Endothelial cell of hepatic sinusoid (primary cell): ENCODE data around the gene PRSS38.

ENCODE experiments used
- in situ Hi-C: cut with HindIII; loops from 2 replicates; pipeline ENCODE4 v1.10.0; 2017; ENCODE audit warnings: low sequenced_read_pairs

PRSS38 gene

DNA sequence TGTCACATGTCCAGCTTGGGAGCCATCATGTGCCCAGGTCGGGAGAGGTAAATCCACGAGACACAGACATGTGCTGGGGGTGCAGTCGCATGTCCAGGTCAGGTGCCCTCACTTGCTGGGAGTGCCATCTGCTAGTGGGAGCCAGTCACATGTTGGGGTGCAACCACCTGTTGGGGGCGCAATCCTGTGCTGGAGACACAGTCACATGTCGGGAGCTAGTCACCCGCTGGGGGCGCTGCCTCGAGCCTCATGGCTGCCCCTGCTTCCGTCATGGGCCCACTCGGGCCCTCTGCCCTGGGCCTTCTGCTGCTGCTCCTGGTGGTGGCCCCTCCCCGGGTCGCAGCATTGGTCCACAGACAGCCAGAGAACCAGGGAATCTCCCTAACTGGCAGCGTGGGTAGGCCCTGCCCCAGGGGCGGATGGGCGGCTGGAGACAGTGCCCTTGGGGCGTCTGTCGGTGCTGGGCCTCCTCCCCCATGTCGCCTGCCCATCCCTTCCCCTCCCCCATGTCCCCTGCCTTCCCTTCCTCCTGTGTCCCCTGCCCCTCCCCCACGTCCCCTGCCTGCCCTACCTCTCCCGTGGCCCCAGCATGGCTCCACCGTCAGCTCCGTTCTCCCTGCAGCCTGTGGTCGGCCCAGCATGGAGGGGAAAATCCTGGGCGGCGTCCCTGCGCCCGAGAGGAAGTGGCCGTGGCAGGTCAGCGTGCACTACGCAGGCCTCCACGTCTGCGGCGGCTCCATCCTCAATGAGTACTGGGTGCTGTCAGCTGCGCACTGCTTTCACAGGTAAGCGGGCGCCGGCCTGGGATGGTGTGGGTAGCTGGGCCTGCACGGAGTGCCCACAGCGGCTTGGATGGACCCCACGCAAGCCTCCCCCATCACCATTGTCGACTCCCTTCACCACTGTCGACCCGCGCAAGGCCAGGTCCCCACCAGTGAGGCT lies at the start of gene PRSS38:
Gene PRSS38 (plus strand): TSS at position 208 of the 942 bp plus-strand sequence. CDS start 42 bp downstream, at position 250.
- in situ Hi-C loops = no loop called here

DNA sequence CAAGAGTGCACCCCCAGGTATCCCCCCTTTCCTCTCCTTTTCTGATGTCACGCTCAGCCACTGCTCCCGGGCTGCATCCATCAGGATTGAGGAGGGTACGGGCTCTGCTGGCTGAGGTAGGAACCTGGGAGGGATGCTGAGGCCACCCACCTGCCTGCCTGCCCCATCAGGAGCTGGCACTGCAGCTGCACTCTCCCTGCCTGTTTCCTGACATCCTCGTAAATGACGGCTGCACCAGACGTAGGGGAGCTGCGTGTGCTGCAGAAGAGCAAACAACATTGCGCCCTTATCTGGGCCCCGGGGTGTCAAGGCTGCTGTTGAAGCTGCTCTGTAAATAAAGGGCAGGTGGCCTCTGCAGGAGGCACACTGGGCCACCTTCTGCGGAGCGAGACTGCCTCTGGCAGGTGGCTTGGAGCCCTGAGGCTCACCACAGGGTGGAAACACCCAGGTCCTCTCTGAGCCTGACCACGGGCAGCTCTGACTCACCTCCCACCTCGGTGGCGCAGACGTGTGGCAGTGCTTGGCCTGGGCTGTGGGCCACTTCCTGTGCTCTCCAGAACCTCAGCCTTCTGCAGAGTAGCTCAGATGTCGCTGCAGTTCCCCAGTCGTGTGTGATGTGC lies 49.4 kb upstream of the PRSS38 start:
- in situ Hi-C loops = loop anchor here (10.0 kb wide), 1 partner anchor 509 kb away; no protein-coding TSS in a partner anchor

DNA sequence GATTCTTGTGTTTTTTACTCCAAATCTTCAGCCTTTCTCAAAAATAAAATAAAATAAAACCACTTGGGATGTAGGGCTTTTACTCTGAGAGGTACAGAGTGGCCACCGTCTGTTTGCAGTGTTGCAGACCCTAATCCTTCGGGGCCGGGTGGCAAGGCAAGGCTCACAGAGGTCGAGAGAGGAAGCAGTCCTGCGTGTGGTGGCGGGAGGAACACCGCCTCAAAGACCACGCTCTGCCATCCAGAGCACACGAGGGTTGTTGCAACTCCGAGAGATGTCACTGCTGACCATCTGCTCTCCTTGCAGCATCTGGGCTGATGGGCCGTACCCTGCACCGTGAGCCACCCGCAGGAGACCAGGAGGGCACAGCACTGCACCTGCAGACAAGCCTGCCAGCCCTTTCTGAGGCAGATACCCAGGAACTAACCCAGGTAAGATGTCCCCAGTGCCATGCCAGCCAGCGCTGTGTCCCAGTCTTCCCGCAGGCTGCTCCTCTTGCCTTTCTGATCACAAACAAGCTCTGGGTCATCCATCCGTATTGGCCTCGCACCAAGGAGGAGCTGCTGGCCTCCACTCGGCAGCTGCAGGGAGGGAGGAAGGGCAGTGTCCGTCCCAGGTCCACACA lies 48.7 kb upstream of the PRSS38 start:
- in situ Hi-C loops = loop anchor here (10.0 kb wide), 1 partner anchor 508 kb away; no protein-coding TSS in a partner anchor

DNA sequence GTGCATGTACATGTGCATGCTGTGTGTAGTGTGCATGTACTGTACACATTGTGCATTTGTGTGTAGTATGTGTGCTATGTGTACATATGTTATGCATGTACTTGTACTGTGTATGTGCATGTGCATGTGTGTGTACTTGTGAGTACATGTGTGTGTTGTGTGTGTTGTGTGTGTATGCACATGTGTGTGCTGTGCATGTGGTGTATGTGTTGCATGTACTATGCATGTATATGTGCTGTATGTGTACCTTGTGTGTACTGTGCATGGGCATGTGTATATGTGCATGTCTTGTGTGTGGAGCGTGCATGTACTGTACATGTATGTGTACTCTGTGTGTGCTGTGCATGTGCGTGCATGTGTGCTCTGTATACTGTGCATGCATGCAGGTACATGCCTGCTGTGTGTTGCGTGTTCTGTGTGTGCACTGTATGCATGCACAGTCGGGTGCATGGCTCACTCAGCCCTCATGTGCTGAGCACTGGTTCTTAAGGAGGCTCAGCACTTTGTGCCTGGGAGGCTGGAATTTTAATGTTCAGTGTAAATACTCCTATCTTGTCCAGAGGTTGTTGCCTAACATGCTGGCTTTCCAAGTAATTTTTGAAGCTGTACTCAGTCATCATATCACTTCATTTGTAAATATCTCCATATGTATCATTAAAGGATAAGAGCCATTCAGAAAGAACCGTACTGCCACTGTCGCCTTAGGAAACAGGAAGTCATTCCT lies 47.9 kb upstream of the PRSS38 start:
- in situ Hi-C loops = loop anchor here (10.0 kb wide), 1 partner anchor 507 kb away; no protein-coding TSS in a partner anchor

DNA sequence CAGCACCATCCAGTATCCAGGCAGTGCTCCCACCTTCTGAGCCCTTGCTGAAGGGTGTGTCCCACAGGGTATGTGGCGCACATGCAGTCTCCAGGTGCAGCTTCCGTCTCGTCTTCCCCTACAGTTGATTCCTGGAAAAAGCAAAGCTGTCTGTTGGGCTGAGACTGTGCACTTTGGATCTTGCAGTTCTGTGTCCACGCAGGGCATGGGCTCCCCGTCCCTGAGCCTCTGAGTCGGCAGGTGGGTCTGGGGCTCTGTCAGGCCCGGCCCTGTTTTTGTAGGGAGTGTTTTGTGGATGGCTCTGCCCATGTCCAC lies 47.4 kb upstream of the PRSS38 start:
- in situ Hi-C loops = loop anchor here (10.0 kb wide), 1 partner anchor 507 kb away; no protein-coding TSS in a partner anchor

DNA sequence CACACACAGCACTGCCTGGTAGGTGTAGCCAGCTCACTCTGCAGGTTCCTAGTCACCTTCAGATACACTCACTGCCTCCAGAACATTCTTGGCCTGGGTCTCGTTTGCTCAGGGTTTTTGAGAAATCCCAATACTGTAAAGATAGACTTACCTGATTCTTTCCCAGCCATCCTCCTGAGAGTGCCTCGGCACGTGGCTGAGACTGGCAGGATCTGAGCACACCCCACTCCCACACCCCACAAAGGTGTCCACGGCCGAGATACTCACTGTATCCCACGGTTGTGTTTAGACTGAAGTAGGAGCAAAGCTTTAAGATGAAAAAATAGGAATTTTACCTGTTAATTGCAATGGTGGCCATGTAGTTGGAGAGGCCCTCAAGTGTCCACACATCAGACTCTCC lies 46.8 kb upstream of the PRSS38 start:
- in situ Hi-C loops = loop anchor here (10.0 kb wide), 1 partner anchor 506 kb away; no protein-coding TSS in a partner anchor

DNA sequence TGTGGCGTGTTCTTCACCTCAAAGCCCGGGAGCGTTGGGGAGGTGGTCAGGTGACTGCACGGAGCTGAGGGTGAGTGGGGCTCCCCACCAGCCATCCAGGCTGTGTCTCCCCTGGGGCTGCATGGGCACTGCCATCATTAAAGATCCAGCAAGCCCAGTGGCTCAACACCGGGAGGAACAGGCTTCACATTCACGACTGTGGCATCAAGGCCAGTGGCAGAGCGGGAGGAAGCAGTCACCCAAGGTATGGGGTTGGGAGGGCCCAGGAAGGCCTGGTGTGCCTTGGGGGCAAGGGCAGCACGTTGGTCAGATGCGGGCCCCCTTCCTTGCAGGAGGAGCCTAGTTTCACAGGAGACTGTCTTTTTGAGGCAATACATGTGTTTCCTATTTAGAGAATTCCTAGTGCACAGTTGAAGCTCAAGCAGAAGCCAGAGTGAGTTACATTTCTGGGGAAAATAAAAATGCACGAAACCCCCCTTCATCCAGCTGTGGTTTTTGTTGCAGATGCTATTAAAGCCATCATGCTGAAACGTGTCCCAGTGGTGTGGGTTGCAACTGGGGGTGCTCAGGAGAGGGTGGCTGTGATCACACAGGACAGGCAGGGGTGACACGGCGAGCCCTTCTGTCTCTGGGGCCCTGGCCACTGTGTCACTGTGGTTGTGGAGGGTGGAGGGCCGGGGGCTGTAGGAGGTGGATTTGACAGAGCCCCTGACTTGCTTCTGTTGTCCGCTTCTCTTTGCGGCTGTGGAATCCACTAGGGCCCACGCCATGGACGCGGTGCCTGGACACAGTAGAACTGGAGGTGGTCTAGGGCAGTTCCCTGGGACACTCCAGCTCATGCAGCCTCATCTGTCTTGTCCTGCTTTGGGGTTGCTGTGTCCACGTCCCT lies 46.2 kb upstream of the PRSS38 start:
- in situ Hi-C loops = loop anchor here (10.0 kb wide), 1 partner anchor 506 kb away; no protein-coding TSS in a partner anchor

DNA sequence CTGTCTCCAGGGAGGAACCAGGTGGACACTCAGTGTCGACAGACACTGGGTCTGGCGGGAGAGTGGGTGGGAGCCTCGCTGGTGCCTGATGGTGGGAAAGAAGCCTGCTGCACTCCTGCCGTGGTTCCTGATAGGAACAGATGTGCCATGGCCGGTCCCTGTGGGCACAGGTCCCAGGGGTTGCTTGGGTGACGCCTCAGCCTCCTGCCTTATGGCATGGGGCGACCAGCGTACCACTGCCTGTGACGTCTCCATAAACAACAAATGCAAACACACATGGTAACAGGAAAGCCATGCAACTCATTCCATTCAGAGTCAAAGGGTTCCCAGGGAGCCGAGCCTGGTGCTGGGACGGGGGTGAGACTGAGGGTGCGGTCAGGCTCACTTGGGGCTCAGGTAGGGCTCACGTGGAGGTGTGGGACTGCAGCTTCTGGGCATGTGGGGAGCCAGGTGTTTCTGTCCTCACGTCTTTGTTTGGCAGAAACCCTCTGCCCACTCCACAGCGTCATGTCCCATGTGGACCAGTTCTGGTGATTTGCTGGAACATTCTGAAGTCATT lies 45.5 kb upstream of the PRSS38 start:
- in situ Hi-C loops = loop anchor here (10.0 kb wide), 1 partner anchor 505 kb away; no protein-coding TSS in a partner anchor

DNA sequence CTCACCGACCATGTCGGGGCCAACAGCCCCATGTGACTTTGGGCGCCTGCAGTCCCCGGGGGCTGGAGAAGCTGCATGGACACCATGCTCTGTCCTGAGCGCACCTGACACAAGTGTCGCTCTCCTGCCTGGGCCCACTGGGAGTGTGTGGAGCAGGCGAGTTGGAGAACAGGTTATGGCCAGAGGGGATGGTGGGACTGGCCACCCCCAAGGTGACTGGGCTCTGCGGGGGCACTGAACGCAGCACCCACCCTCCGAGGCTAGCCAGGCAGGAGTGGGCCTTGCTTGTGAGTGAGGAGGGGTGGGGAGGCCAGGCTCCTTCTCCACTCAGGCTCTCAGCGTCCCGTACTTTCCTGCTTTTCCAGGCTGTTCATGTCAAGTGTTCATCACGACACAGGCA lies 44.7 kb upstream of the PRSS38 start:
- in situ Hi-C loops = no loop called here

DNA sequence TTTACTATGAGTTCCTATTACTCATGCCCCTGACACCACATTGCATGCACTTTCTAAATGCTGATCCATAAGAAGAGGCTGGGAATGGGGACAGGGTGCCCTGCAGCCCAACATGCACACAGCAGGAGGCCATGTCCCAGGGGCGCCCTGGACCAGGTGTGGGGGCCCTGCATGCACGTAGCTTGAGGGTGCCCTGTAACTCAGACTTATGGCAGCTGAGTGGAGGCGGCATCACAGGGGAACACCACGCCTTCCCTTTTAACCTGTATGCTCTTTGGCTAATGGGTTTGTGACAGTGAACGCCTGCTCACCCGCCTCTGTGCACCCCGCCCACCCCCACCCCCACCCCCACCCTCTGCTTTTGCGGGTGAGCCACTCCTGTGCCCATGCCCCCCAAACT lies 44.1 kb upstream of the PRSS38 start:
- in situ Hi-C loops = no loop called here

DNA sequence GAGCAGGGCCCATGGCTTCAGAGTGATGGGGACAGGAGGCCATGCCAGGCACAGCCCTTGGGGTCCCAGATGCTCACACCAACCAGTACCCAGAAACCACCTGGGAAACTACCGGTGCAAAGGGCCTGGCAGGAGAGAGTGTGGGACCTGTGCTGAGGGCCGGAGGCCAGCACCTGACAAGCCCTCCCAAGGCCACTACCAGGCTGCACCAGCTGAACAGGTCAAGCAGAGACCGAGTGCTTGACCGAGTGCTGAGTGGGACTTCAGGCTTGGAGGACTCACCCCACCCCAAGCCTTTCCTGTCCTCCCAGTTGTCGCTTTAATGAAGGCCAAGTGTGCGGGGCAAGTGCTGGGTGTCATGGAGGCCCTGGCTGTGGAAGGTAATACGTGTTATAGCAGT lies 43.7 kb upstream of the PRSS38 start:
- in situ Hi-C loops = no loop called here

DNA sequence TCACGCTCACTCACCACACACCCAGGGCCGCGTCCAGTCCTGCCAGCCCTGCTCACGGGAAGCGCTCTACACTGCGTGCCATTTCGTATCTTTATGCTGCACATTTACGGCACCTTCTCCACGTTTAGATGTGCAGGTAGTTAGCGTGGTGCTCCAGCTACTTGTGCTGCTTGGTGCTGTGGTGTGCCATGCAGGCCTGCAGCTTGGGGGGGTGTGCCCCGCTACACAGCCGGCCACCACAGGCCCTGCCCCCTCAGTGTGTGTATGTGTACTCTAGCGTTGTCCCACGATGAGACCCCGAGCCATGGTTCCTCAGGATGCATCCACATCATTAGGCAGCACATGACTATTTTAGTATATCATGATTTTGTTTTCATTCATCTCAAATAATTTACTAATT lies 41.9 kb upstream of the PRSS38 start:
- in situ Hi-C loops = no loop called here

DNA sequence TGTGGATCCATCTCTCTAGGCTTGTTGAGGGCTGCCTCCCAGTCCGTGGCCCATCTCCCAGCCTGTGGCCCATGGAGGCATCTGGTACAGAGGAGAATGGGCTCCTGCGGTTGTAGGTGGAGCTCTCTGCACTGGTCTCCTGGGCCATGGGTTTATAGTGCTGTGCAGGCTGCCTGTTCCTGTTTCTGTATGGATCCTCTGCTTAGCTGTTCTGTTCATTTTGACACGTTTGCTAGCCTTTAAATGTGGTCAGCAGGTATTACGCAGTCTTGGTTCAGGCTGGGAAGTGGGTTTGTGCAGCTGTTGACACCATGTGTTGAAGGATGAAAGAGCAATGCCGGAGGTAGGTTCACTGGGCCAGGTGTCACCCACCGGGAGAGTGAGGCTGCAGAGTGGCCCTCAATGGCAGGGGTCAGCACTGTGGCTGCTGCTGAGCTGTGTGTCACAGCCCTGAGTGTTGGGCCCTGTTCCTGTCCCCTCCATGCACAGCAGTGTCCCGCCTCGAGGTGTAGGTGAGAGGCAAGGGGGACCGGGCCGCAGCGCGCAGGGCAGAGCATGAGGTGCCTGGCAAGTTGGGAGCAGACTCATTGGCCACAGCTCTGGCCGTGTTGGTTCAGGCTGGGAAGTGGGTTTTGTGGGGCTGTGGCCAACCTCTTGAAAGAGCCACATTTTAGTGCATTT lies 41.3 kb upstream of the PRSS38 start:
- in situ Hi-C loops = no loop called here

DNA sequence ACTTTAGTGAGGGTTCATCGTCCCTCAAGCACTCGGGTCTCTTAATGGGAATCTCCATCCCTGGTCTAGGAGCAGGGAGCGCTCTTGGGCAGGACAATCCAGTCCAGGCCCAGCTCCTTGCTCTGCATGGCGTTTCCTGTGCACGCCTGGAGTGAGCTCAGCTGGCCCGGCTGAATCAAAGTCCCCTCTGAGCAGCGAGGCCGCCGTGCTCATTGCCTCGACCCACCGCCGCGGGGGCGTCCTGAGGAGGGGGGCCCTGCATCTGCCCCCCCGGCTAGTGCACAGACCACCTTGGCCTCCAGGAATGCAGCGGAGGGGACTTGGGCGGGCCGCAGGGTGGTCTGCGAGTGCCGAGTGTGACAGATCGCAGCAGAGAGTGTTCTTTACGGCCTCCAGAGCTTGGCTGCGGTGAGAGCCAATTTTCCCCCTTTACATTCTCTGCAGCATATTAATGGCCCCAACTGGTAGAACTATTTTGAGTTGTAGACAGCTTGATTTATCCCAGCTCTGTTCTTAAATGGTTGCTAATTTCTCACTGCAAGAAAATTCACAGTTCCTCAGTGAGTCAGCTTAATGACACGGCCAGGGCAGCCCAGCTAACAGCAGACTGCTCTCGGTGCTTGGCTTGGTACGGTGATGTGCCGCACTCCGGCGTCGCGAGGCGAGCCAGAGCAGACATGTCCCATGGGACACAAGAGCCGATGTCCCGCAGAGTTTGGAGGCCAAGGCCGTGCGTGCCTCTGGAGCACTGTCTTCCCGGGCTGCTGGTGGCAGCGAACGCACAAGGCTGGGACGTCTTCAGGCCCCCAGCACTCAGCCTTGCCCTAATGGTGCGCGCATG lies 40.4 kb upstream of the PRSS38 start:
- in situ Hi-C loops = no loop called here

DNA sequence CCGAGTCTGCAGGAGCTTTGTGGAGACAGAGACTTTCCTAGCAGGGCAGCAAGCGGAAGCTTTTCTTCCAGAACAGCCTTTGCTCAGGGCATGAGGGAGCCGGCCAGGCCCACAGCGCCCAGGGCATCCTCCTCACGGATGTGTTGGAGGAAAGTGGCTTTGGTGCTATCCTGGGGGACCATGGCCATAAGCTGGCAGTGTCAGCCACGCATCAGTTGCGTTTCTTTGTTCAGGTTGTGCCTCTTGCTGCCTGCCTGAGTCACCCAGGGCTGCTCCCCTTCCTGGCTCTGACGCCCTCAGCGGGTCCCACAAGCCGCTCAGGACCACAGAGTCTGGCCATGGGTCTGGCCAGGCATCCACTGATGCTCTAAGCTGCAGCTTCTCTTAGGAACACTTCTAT lies 39.6 kb upstream of the PRSS38 start:
- in situ Hi-C loops = no loop called here

DNA sequence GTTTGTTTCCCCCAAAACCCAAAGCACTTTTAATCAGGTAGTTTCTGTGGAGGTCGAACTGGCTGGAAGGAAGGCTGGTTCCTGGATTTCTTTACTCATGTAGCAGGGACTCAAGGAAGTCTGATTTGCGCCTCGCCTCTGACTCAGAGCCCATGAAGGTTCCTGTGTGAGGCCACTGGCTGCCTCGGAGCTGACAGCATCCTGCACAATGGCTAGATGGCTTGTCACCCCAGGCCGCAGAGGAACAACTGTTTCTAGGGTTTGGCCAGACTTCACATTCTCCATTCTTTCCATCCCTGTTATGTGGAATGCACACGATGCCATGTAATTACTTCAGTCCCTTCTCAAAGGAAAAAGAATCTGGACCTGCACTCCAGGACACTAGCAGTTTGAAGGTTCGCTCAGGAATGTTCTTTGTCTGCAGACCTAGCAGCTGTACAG lies 39.1 kb upstream of the PRSS38 start:
- in situ Hi-C loops = no loop called here

DNA sequence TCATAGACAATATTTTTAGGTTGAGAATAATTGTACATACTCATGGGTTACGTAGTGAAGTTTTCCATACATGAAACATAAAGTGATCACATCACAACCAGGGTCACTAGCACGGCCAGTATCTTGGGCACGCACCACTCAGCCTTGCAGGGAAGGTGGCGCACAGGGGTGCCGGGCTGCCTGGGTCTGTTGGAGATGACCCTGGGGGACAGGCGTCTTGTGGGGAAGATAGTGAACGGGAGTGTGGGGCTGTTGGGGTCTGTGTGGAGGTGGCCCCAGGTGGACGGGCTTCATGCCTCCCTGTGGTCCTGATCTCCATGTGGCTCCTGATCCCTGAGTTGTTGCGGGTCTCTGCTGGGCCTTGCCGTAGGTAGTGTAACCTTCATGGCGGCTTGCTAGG lies 38.3 kb upstream of the PRSS38 start:
- in situ Hi-C loops = no loop called here

DNA sequence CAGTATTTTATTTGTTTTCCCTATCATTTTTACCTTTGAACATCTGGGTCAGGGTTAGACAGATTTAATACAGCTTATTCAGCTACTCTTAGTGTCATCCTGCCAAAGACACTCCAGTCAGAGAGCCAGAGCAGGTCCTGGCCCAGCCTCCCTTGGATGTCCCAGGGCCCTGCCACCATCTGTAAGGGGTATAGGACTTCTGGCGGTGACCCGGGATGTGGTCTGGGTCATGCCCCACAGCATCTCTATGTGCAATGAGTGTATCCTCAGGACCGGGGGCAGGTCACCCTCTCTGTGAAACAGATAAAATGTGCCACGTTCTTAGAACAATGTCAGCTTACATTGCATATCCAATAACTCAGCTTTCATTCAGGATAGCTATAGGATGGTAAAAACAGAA lies 37.8 kb upstream of the PRSS38 start:
- in situ Hi-C loops = no loop called here
